ENCODE data around the gene CLCN2.

Gene CLCN2

DNA sequence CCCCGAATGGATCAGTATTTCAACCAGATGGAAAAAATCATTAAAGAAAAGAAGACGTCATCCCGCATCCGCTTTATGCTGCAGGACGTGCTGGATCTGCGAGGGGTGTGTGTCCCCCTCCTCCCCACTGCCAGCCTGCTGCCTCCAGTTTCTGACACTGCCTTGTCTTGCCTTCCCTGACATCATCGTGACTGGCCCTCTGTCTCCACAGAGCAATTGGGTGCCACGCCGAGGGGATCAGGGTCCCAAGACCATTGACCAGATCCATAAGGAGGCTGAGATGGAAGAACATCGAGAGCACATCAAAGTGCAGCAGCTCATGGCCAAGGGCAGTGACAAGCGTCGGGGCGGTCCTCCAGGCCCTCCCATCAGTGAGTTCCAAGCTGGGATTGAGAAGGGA is 36.1 kb downstream of the CLCN2 start:
- DNase-seq (ENCODE audit: low read depth): no peak

DNA sequence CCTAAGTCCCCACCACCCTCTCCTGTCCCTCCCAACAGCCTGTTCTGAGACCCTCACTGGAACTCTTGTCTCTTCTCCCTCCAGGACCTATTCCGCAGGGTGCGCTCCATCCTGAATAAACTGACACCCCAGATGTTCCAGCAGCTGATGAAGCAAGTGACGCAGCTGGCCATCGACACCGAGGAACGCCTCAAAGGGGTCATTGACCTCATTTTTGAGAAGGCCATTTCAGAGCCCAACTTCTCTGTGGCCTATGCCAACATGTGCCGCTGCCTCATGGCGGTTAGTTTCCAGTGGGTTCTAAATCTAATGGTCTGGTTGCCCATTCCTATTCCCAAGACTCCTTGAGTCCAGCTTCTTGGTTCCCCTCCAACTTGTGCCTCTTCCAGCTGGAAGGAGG is 37.7 kb downstream of the CLCN2 start:
- no peak for DNase-seq (ENCODE audit: low read depth)

DNA sequence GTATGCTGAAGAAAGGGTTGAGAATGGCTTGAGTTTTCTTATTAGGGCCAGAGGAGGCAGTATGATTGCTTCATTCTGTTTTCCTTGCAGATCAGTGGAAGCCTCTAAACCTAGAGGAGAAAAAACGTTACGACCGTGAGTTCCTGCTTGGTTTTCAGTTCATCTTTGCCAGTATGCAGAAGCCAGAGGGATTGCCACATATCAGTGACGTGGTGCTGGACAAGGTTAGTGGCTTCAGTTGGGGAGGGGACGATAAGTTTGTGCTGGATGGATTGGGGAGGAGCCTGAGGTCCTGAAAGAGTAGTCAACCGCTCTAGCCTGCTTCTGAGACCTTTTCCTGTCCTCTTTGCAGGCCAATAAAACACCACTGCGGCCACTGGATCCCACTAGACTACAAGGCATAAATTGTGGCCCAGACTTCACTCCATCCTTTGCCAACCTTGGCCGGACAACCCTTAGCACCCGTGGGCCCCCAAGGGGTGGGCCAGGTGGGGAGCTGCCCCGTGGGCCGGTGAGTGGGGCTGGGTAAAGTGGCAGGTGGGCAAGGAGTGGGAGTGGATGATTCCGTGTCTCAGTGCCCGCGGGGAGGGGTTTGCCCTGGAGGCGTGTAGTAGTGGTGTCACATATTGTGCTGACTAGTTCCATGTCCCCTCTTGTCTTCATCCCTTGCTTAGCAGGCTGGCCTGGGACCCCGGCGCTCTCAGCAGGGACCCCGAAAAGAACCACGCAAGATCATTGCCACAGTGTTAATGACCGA is 38.5 kb downstream of the CLCN2 start:
- DNase-seq (ENCODE audit: low read depth): no peak

DNA sequence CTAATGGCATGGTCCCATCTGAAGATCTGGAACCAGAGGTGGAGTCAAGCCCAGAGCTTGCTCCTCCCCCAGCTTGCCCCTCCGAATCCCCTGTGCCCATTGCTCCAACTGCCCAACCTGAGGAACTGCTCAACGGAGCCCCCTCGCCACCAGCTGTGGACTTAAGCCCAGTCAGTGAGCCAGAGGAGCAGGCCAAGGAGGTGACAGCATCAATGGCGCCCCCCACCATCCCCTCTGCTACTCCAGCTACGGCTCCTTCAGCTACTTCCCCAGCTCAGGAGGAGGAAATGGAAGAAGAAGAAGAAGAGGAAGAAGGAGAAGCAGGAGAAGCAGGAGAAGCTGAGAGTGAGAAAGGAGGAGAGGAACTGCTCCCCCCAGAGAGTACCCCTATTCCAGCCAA is 39.7 kb downstream of the CLCN2 start:
- no peak for DNase-seq (ENCODE audit: low read depth)

DNA sequence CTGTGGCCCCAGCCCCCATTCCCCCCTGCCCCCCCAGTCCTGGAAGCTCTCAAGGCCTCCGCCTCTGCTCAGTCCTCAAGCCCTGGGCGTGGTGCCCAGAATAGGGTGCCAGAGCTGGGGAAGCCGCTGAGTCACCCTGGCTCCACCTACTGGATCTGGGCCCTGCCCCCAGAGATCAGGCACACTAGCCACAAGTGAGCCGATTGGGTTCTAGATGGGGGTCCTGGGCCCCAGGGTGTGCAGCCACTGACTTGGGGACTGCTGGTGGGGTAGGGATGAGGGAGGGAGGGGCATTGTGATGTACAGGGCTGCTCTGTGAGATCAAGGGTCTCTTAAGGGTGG is 41.3 kb downstream of the CLCN2 start:
- peak; percentile 96 for DNase-seq (ENCODE audit: low read depth)

DNA sequence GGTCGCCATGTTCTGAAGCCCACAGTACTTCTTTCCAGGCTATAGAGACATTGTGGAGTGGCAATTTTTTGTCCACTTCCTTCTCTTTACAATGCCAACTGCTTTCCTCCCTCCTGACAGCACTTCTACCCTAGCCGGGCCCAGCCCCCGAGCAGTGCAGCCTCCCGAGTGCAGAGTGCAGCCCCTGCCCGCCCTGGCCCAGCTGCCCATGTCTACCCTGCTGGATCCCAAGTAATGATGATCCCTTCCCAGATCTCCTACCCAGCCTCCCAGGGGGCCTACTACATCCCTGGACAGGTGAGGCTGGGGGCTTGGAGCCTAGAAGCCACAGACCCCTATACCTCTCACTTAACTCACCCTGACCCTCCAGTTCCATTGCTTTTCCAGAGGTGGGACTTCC is 44.2 kb downstream of the CLCN2 start:
- no peak for DNase-seq (ENCODE audit: low read depth)

DNA sequence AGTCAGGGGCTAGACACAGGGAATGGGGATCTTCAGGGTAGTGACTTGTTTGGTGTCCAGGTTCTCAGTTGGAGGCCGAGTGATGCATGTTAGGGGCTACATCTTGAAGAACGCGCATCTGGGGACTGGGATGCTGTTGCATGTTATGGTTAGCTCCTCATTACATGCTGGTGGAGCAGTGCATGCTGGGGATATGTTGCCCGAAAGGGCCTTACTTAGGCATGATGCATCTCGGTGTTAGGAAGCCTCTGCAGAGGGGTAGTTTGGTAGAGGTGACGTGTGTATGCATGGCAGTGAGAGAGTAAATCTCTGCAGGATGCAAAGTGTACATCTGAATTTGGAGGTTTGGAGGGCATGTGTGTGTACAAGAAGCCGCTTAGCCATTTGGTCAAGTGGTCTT is 44.6 kb downstream of the CLCN2 start:
- no peak for DNase-seq (ENCODE audit: low read depth)

DNA sequence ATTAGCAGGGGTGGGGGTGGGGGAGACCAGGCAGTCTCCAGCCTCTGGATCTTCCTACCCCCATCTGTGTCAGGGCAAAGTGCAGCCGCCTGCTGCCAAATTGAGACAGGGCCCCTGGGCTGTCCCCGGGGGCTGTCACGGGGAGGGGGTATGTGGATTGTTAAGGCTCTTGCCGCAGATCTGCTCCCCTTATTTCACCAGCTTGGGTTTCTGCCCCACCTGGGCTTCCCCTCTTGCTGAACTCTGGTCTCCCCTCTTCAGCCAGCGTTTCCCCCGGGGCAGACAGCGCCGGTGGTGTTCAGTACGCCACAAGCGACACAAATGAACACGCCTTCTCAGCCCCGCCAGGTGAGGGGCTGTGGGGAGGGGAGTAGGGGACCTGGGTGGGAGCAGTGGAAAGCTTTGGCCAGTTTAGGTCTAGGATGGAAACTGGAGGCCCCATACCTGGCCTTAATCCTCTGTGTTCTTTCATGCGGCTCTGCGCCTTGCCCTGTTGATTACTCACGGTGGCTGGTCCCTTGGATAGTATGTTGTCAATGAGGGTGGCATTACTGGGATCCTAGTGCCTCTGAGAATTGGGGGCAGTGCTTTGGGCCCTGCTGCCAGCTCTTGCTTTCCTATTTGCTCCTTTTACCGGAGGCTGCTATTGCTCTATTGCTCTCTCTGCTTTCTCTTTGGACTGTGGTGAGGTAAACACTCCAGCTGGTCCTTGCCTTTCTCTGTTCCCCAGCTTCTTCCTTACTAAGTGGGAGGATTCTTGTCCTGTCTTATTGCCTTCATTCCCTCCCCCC is 45.3 kb downstream of the CLCN2 start:
- no peak for DNase-seq (ENCODE audit: low read depth)

DNA sequence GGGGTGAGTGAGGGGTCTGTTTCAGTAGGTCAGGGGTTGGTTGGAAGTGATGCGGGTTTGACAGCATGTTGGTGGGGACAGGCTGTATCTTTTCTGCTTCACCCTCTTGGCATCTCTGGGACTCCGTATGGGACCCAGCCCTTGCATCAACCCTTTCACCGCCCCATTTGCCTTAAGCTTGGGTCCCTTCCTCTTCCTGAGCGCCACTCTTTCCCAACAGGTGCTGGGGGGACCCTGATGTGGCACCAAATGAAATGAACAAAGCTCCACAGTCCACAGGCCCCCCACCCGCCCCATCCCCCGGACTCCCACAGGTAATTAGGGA is 45.9 kb downstream of the CLCN2 start:
- DNase-seq (ENCODE audit: low read depth): no peak

DNA sequence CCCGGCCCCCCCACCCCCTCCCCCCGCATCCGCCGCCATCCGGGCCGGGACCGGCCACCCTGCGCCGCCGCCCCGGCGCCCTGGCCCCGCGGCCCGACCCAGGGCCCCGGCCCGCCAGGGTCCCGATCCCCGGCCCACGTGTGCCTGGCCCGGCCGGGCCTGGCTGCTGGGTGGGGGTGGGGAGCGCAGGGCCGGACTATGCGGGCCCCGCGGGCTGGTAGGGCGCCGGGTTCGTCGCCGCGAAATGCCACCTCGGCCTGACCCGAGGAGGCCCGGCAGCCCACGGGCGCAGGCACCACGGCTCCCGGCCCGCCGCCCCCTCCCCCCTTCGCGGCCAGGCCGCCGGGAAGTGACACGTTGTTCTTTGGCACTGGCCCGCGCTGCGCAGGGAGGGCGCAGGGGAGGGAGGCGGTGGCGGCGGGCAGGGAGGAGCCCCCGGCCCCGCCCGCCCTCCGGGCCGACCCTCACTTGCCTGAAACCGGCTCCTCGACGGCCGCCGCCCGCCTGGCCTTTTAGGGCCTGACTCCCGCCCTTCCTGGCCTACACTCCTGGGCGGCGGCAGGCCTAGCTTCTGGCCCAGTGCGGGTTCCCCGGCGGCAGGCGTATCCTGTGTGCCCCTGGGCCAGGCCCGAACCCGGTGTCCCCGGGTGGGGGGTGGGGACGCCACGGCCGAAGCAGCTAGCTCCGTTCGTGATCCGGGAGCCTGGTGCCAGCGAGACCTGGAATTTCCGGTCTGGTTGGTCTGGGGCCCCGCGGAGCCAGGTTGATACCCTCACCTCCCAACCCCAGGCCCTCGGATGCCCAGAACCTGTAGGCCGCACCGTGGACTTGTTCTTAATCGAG is 46.5 kb downstream of the CLCN2 start:
- peak; percentile 66 for DNase-seq (ENCODE audit: low read depth)

DNA sequence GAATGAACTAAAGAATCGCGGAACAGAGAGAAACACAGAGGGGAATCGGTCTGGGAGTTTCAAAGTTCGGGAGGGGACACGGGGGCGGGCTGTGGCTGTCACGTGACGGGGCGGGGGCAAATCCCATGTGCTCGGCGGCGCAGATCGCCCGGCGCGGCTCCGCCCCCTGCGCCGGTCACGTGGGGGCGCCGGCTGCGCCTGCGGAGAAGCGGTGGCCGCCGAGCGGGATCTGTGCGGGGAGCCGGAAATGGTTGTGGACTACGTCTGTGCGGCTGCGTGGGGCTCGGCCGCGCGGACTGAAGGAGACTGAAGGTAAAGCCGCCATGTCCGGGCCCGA is 47.1 kb downstream of the CLCN2 start, which contains the start of gene EIF4G1:
Gene EIF4G1 (plus strand): TSS at position 244 of the 337 bp plus-strand sequence. CDS start 1,191 bp downstream, outside the sequence.
- peak; percentile 90 for DNase-seq (ENCODE audit: low read depth)

DNA sequence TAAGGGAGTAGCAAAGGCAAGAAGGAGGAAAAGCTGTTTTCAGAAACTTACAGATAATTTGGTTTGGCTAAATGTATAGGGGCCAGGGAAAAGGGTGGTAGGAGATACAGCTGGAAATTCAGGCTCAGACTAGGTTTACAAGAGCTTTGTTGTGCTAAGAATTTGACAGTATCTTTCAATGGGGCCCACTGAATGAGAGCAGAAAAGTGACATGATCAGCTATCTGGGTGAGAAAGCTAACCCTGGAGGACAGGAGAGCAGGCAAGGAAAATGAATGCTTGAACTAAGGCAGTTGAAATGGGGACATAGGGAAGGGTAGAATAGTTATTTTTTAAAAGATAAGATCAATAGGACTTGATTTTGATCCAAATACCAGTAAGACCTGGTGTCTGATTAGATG is 49.8 kb downstream of the CLCN2 start:
- DNase-seq (ENCODE audit: low read depth): no peak

DNA sequence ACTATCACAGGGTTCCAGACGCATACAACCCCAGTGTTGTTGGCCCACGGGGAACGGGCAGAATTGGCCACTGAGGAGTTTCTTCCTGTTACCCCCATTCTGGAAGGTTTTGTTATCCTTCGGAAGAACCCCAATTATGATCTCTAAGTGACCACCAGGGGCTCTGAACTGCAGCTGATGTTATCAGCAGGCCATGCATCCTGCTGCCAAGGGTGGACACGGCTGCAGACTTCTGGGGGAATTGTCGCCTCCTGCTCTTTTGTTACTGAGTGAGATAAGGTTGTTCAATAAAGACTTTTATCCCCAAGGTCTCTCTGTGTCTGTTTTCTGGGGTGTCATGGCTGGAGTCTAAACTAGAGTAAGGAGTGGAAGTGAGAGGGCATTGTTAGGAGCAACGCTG is 52.7 kb downstream of the CLCN2 start:
- DNase-seq (ENCODE audit: low read depth): no peak

DNA sequence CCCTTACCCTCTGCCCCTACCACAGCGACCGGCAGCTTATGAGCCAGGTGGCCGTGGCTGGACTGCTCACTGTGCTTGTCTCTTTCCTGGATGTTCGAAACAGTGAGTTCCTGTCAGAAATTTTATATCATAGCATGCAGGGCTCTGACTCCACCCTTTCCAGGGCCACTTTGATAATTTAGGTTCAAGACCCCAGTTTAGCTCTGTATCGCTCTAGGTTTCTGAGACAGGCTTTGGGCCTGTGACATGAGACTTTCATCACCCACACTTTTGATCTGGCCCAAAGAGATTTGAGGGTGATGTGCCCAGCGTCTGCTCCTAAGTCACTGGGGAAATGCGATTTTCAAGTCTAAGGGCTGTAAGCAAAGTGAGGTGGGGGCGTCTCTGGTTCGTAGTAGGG is 53.5 kb downstream of the CLCN2 start:
- no peak for DNase-seq (ENCODE audit: low read depth)

DNA sequence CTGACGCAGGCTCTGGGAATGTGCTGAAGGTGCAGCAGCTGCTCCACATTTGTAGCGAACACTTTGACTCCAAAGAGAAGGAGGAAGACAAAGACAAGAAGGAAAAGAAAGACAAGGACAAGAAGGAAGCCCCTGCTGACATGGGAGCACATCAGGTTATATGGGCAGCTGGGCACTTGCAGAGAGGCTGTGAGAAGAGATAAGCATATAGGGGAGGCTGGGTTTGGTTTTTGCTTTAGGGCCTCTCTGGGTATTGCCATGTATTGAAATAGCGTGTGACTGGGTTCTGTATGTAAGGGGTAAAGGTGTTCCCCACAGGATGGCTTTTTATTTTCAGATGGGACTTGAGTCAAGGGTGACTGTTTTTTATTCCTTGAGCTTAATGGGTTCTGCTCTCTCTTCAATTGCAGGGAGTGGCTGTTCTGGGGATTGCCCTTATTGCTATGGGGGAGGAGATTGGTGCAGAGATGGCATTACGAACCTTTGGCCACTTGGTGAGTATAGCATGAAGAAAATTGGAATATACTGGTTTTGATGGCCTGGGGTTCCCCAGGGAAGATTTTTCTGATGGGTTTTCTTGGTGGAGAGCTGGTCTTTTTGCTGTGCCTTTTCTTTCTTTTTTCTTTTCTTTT is 54.9 kb downstream of the CLCN2 start:
- DNase-seq (ENCODE audit: low read depth): no peak

DNA sequence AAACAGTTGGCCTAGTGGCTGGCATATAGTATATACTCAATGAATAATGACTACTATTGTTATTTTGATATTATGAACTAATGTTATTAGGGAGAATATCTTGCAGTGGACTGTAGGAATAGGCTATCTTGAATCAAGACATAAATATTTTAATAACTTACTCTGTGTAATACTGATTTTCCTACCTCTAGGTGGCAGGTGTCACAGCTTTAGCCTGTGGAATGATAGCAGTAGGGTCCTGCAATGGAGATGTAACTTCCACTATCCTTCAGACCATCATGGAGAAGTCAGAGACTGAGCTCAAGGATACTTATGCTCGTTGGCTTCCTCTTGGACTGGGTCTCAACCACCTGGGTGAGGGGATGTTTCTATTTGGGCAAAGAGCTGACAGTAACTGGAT is 55.8 kb downstream of the CLCN2 start:
- no peak for DNase-seq (ENCODE audit: low read depth)

DNA sequence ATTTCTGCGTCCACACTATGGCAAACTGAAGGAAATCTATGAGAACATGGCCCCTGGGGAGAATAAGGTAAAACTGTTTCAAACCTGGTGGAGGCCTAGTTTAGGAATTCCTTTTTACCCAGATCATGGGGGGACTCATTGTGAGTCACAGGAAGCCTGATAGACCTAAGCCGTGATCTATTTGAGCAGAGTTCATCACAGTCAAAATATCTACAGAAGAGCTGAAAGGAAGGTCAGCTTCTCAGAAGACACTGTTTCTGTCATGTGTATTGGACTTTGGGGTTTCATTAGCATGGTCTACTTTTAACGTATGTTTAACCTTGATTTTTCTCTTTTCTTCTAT is 61.1 kb downstream of the CLCN2 start:
- no peak for DNase-seq (ENCODE audit: low read depth)

DNA sequence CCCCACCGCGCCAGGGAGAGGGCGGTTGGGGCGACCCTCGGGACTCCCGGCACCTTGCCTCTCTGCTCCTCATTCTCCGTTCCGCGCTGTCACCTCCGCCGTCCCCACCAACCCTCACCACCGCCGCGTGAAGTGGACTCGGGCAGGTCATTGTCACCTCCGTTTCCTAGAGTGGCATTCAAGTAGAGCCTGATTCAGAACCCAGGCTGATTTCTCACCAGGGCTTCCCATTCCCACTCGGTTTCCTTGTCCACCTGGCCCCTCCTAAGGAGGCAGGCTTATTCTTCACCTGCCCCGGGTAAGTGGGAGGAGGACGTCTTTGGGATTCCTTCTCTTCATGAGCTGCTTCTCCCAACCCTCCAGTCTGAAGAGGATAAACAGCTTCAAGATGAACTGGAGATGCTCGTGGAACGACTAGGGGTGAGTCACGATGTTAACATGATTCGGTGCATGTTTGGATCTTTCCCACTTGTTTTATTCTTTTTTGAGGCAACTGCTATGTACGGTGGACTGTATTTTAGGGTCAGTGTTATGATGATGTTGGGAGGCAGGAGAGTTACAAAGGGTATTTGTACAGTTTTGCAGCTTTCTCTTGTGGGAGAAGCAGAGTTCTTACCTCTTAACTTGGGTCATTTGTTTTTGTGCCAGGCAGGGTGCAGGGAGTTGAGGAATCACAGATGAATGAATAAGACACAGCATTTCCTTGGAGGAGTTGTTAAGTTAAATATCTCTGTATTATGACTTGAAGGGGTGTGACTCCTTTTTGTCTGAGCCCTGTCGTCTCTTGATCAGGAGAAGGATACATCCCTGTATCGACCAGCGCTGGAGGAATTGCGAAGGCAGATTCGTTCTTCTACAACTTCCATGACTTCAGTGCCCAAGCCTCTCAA is 61.7 kb downstream of the CLCN2 start:
- no peak for DNase-seq (ENCODE audit: low read depth)

DNA sequence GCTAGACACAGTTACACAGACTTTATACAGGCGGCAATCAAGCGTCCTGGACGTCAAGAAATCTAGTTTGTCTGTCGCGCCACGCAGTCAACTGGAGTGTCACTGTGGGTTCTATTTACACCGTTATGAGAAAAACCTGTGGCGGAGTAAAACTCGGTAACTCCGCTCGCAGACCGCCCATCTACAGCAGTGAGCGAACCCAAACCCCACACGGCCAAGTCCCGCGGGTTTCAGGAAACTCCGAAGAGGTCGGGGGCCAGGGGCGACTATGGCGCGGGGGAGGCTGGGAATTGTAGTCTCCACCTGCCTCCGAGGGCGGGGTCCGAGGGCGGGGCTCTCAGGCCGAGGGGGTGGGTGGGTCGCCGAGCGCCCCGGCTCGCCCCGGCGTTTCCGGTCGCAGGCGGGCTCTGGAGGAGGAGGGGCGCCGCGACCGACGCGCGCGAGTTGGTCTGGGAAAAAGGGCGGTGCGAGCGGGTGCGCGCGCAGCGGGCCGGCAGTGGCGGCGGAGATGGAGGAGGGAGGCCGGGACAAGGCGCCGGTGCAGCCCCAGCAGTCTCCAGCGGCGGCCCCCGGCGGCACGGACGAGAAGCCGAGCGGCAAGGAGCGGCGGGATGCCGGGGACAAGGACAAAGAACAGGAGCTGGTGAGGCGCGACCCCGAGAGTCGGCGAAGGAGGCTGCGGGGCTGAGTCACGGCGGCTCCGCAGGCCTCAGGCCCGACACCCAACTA is 62.5 kb downstream of the CLCN2 start, which contains the start of gene PSMD2:
Gene PSMD2 (plus strand): TSS at position 483 of the 729 bp plus-strand sequence. CDS start 26 bp downstream, at position 509.
- DNase-seq (ENCODE audit: low read depth): peak; percentile 90

DNA sequence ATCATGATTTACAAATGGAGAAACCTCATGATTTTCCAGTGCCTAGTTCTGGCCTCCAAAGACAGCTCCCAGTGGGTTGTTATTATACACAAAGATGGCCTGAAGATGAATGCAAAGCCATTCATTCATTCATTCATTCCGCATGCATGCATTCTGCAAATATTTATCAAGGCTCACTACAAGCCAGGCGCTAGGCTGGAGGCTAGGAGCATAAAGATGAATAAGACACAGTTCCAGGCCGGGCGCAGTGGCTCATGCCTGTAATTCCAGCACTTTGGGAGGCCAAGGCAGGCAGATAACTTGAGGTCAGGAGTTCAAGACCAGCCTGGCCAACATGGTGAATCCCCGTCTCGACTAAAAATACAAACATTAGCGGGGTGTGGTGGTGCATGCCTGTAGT is 64.8 kb downstream of the CLCN2 start:
- no peak for DNase-seq (ENCODE audit: low read depth)

Measured in fibroblast of the conjunctiva (primary cell).